Adrenal gland (tissue), 12 donors: ENCODE results near the gene MAP7D1. TPM values are rescaled to one million over a fixed set of nuclear protein-coding genes. Genes with fewer than 3 reads are reported as not detected.

Experiments used
- DNase-seq, 7 donors: peaks; one replicate each; pipeline ENCODE4 v3.0.0-alpha.2; 2019 to 2020
- H3K27ac ChIP-seq, 5 donors: fragments of 200-600 bp; sonication (generic) in 4 of 5; 1 replicate in 3 of 5; 2 replicates in 2 of 5; pipeline versions ENCODE4 v1.5.1 to v1.8.0; 2016 to 2020; ENCODE audit warnings: mild to moderate bottlenecking in 1 of 5
- H3K27me3 ChIP-seq: fragments of 200-600 bp; 2 replicates; pipeline ENCODE4 v1.8.0; 2021
- H3K36me3 ChIP-seq, 2 donors: fragments of 200-600 bp; replicated peaks in 1 of 2; 1 replicate in 1 of 2; 2 replicates in 1 of 2; pipeline versions ENCODE4 v1.5.1 to v1.8.0; 2018 to 2022
- H3K4me1 ChIP-seq, 2 donors: fragments of 200-600 bp; replicated peaks in 1 of 2; 1 replicate in 1 of 2; 2 replicates in 1 of 2; pipeline versions ENCODE4 v1.5.1 to v1.8.0; 2018 to 2021
- H3K4me3 ChIP-seq, 4 donors: fragments of 200-600 bp; sonication (generic) in 3 of 4; one replicate each; pipeline ENCODE4 v1.5.1; 2016 to 2018
- H3K9me3 ChIP-seq, 3 donors: fragments of 200-600 bp; sonication (generic) in 1 of 3; replicated peaks in 1 of 3; 1 replicate in 2 of 3; 2 replicates in 1 of 3; pipeline versions ENCODE4 v1.5.1 to v1.8.0; 2016 to 2021
- CTCF ChIP-seq, 6 experiments: fragments of 450-650 bp in 4 of 6; fragments of 200-600 bp in 2 of 6; sonication (generic) in 1 of 6; IDR thresholded peaks; 1 replicate in 5 of 6; 2 replicates in 1 of 6; pipeline versions ENCODE4 v1.5.1 to v1.8.0; 2016 to 2021; ENCODE audit warnings: antibody characterized with exemption in 6 of 6, mild to moderate bottlenecking in 2 of 6, moderate library complexity in 1 of 6
- POLR2A ChIP-seq, 2 donors: fragments of 450-650 bp; IDR thresholded peaks; one replicate each; pipeline ENCODE4 v1.6.1; 2017; ENCODE audit warnings: antibody characterized with exemption in 2 of 2, mild to moderate bottlenecking in 2 of 2, moderate library complexity in 1 of 2
- WGBS, 4 donors: extraction: QIAGEN DNeasy Blood & Tissue Kit in 2 of 4; methylation state at CpG; one replicate each; pipeline versions ENCODE4 v1.1.5 to v1.1.7; 2013 to 2017; 5-methylcytosine and 5-hydroxymethylcytosine counted together
- intact Hi-C, 2 donors: fragments of 100-400 bp; cut with DNase I; formaldehyde crosslinking; loops; one replicate each; pipeline versions ENCODE4 v1.14.1 to v1.15.0; 2022 to 2023
- polyA plus RNA-seq, 3 donors: library from polyadenylated mRNA; stranded (reverse); fragments of 200-250 nt in 2 of 3; fragments of 350-450 nt in 1 of 3; fragmentation: Illumina TruSeq in 1 of 3; extraction: RNeasy Lipid Tissue Mini Kit (QIAGEN cat#74804) in 1 of 3; gene quantifications; one replicate each; pipeline ENCODE4 v1.2.3, GENCODE V29; 2013 to 2014
- total RNA-seq, 9 donors: library from RNA; depleted of rRNA in 4 of 9; stranded (reverse); fragments of >200 nt in 4 of 9; fragments of 120-200 nt in 1 of 9; fragmentation: NEBNext Ultra II Directional in 1 of 9; extraction: Animal tissue kit (Norgen Biotek cat#: 25700) in 1 of 9; gene quantifications; one replicate each; pipeline versions ENCODE4 v1.1.0 to v1.2.4, GENCODE V29; 2013 to 2023
- donor health status: healthy with polysubstance abuse.
- donor health status: Bipolar disorder and iron deficiency.
- donor health status: DM: yes; HTN: yes; CAD: no.
- donor health status: DM: no; HTN: no; CAD: no.
- donor health status: DM: no; HTN: no; CAD: no.
- donor health status: DM: yes; HTN: yes; CAD: no.

Gene MAP7D1
- total and polyA plus RNA-seq, 12 donors, result 11.8 to 121 (median 68.3) TPM

GRCh38 chr1:36177589-36178431 lies 21.9 kb downstream of the MAP7D1 start:
- 84 to 91% (median 85%) methylated on average over 11 to 33 of the region's 33 CpGs for WGBS, 4 donors
- Histone ChIP-seq H3K27me3 (no peaks in the 10 kb centered on the region), H3K27ac (no peak overlapping the region), H3K4me1 (peaks cover 0 to 14% of the 10 kb centered on the region in 2 donors), H3K4me3 (no peak overlapping the region), H3K9me3 (no peaks in the 10 kb centered on the region), H3K36me3 (peaks cover 0 to 85% of the 10 kb centered on the region in 2 donors)
- DNase-seq, result no peak
- intact Hi-C loops, result no loop called here
- TF ChIP-seq CTCF (IDR thresholded peaks at IDR 0.05) (no peak), POLR2A (IDR thresholded peaks at IDR 0.05) (no peak)

- H3K36me3 ChIP-seq, result peaks cover 0 to 77% of the 10 kb centered on the region in 2 donors
- intact Hi-C loops, result no loop called here
- H3K4me1 ChIP-seq, result peaks cover 0 to 14% of the 10 kb centered on the region in 2 donors
- no peak for TF ChIP-seq CTCF (IDR thresholded peaks at IDR 0.05)
- TF ChIP-seq POLR2A (IDR thresholded peaks at IDR 0.05), result no peak
- no peaks in the 10 kb centered on the region for H3K27me3 ChIP-seq
- DNase-seq, result no peak
- no peaks in the 10 kb centered on the region for H3K9me3 ChIP-seq
- 86 to 90% (median 89%) methylated on average over 58 to 62 of the region's 62 CpGs for WGBS, 4 donors
- H3K4me3 ChIP-seq, result no peak overlapping the region
- no peak overlapping the region for H3K27ac ChIP-seq
Measured at GRCh38 chr1:36178471-36179219, 22.7 kb downstream of the MAP7D1 start.

GRCh38 chr1:36179220-36179600 lies 23.2 kb downstream of the MAP7D1 start:
- intact Hi-C loops, result no loop called here
- H3K27ac ChIP-seq, result no peak overlapping the region

More at GRCh38 chr1:36179220-36179600, 23.2 kb downstream of the MAP7D1 start:
- Histone ChIP-seq H3K9me3 (no peaks in the 10 kb centered on the region), H3K4me3 (no peak overlapping the region), H3K4me1 (peaks cover 0 to 14% of the 10 kb centered on the region in 2 donors), H3K27me3 (no peaks in the 10 kb centered on the region), H3K36me3 (peaks cover 0 to 71% of the 10 kb centered on the region in 2 donors)
- 87 to 91% (median 89%) methylated on average over 19 of the region's 19 CpGs for WGBS, 4 donors
- TF ChIP-seq CTCF (IDR thresholded peaks at IDR 0.05) (no peak), POLR2A (IDR thresholded peaks at IDR 0.05) (no peak)
- DNase-seq, result no peak
